ENCODE data around the gene KCNJ4.
"Not testable (repeated sequence)": the region's sequence is repeated elsewhere in the genome, so short reads cannot be mapped to it uniquely, and the experiment has no call there.

KCNJ4 gene

GRCh38 chr22:38414009-38414395 lies 41.0 kb downstream of the KCNJ4 start:
- no peak overlapping the region for H3K27ac Mint-ChIP-seq

GRCh38 chr22:38413085-38414008 lies 41.7 kb downstream of the KCNJ4 start:
- Mint-ChIP-seq H3K36me3 (ENCODE audit: low read depth) (peaks cover 4% of the 10 kb centered on the region), H3K27me3 (ENCODE audit: low read depth, poor library complexity) (peaks cover 9% of the 10 kb centered on the region), H3K4me3 (no peak overlapping the region), H3K27ac (no peak overlapping the region), H3K4me1 (peaks cover 14% of the 10 kb centered on the region), H3K9me3 (peaks cover 20% of the 10 kb centered on the region)
- no peak for TF ChIP-seq CTCF (IDR thresholded peaks at IDR 0.05)
- DNase-seq: no peak

More at GRCh38 chr22:38414009-38414395, 41.0 kb downstream of the KCNJ4 start:
- Mint-ChIP-seq H3K9me3 (peaks cover 15% of the 10 kb centered on the region), H3K27me3 (ENCODE audit: low read depth, poor library complexity) (peaks cover 5% of the 10 kb centered on the region), H3K36me3 (ENCODE audit: low read depth) (peaks cover 4% of the 10 kb centered on the region), H3K4me1 (peaks cover 19% of the 10 kb centered on the region), H3K4me3 (no peak overlapping the region)
- no peak for DNase-seq
- no peak for TF ChIP-seq CTCF (IDR thresholded peaks at IDR 0.05)

- Mint-ChIP-seq H3K9me3 (peaks cover 23% of the 10 kb centered on the region), H3K36me3 (ENCODE audit: low read depth) (peaks cover 4% of the 10 kb centered on the region), H3K4me3 (no peak overlapping the region), H3K27me3 (ENCODE audit: low read depth, poor library complexity) (peaks cover 12% of the 10 kb centered on the region), H3K4me1 (peaks cover 14% of the 10 kb centered on the region), H3K27ac (no peak overlapping the region)
- TF ChIP-seq CTCF (IDR thresholded peaks at IDR 0.05): peak; percentile 51
- peak; percentile 39 for DNase-seq
Measured at GRCh38 chr22:38412435-38413084, 42.4 kb downstream of the KCNJ4 start.

- Mint-ChIP-seq H3K27me3 (ENCODE audit: low read depth, poor library complexity) (peaks cover 22% of the 10 kb centered on the region), H3K4me1 (peaks cover 7% of the 10 kb centered on the region), H3K27ac (no peak overlapping the region), H3K9me3 (peaks cover 23% of the 10 kb centered on the region), H3K4me3 (no peak overlapping the region), H3K36me3 (ENCODE audit: low read depth) (peaks cover 4% of the 10 kb centered on the region)
- DNase-seq: no peak
- TF ChIP-seq CTCF (IDR thresholded peaks at IDR 0.05): no peak
Measured at GRCh38 chr22:38411016-38411415, 44.0 kb downstream of the KCNJ4 start.

GRCh38 chr22:38409916-38410315 lies 45.1 kb downstream of the KCNJ4 start:
- Mint-ChIP-seq H3K9me3 (peaks cover 23% of the 10 kb centered on the region), H3K27me3 (ENCODE audit: low read depth, poor library complexity) (peaks cover 22% of the 10 kb centered on the region)
- H3K36me3 Mint-ChIP-seq (ENCODE audit: low read depth); H3K27ac Mint-ChIP-seq; H3K4me1 Mint-ChIP-seq; H3K4me3 Mint-ChIP-seq; DNase-seq: not testable (repeated sequence)

GRCh38 chr22:38406617-38407016 lies 48.4 kb downstream of the KCNJ4 start:
- Mint-ChIP-seq H3K4me3 (no peak overlapping the region), H3K9me3 (peaks cover 21% of the 10 kb centered on the region)

More at GRCh38 chr22:38406617-38407016, 48.4 kb downstream of the KCNJ4 start:
- H3K27me3 Mint-ChIP-seq (ENCODE audit: low read depth, poor library complexity): peaks cover 17% of the 10 kb centered on the region
- no peak for TF ChIP-seq CTCF (IDR thresholded peaks at IDR 0.05)
- peaks cover 16% of the 10 kb centered on the region for H3K4me1 Mint-ChIP-seq
- DNase-seq: no peak
- H3K27ac Mint-ChIP-seq: no peak overlapping the region
- peaks cover 4% of the 10 kb centered on the region for H3K36me3 Mint-ChIP-seq (ENCODE audit: low read depth)
